DND-41 (cell line): ENCODE measurements around the gene SLC16A11.

ENCODE experiments used
- ATAC-seq: fragments of 200-7000 bp; cut with Tn5 transposase; 3 replicates; pipeline ENCODE4 v1.9.1; 2021; ENCODE audit warnings: low read depth; ENCODE audit not compliant: insufficient read depth
- DNase-seq: peaks from one replicate; pipeline ENCODE4 v3.0.0-alpha.2; 2020
- H2AFZ ChIP-seq: 2 replicates; pipeline ENCODE4 v1.6.0; 2012; ENCODE audit warnings: low read depth, low read length
- H3K27ac ChIP-seq: 2 replicates; pipeline ENCODE4 v1.5.1; 2012; ENCODE audit warnings: low read length, inconsistent platforms
- H3K27me3 ChIP-seq: fragments of 200-600 bp; sonication (generic); 2 replicates; pipeline ENCODE4 v1.6.0; 2012; ENCODE audit warnings: low read length, mild to moderate bottlenecking, inconsistent platforms; ENCODE audit not compliant: insufficient read depth, poor library complexity
- H3K36me3 ChIP-seq: 2 replicates; pipeline ENCODE4 v1.5.1; 2012; ENCODE audit warnings: low read length, inconsistent platforms; ENCODE audit not compliant: insufficient read depth
- H3K4me1 ChIP-seq: 2 replicates; pipeline ENCODE4 v1.5.1; 2012; ENCODE audit warnings: mild to moderate bottlenecking, low read length; ENCODE audit not compliant: insufficient read depth
- H3K4me2 ChIP-seq: 2 replicates; pipeline ENCODE4 v1.6.0; 2012; ENCODE audit warnings: mild to moderate bottlenecking, moderate library complexity, low read length, inconsistent platforms; ENCODE audit not compliant: insufficient read depth
- H3K4me3 ChIP-seq, 2 experiments: fragments of 200-600 bp in 1 of 2; shearing (Covaris generic) in 1 of 2; 2 replicates each; pipeline ENCODE4 v1.5.1; 2012 to 2016; ENCODE audit warnings: inconsistent platforms in 2 of 2, low read length in 2 of 2, mild to moderate bottlenecking in 2 of 2, low read depth in 1 of 2, moderate library complexity in 1 of 2
- H3K79me2 ChIP-seq: 2 replicates; pipeline ENCODE4 v1.6.0; 2012; ENCODE audit warnings: low read length, inconsistent platforms; ENCODE audit not compliant: insufficient read depth
- H3K9ac ChIP-seq: 2 replicates; pipeline ENCODE4 v1.6.0; 2012; ENCODE audit warnings: low read depth, mild to moderate bottlenecking, inconsistent platforms, low read length, moderate library complexity
- H3K9me3 ChIP-seq: 2 replicates; pipeline ENCODE4 v1.5.1; 2012; ENCODE audit warnings: low read length, moderate library complexity, mild to moderate bottlenecking, inconsistent platforms; ENCODE audit not compliant: insufficient read depth, severe bottlenecking
- H4K20me1 ChIP-seq: 2 replicates; pipeline ENCODE4 v1.6.0; 2012; ENCODE audit warnings: low read length; ENCODE audit not compliant: insufficient read depth
- CTCF ChIP-seq: IDR thresholded peaks from 2 replicates; pipeline ENCODE4 v1.5.1; 2012; ENCODE audit warnings: borderline replicate concordance, low read length, moderate library complexity, mild to moderate bottlenecking; ENCODE audit not compliant: poor library complexity, severe bottlenecking; ENCODE audit errors: extremely low read depth
- EZH2 ChIP-seq: IDR thresholded peaks from 3 replicates; pipeline ENCODE4 v1.6.1; 2012; ENCODE audit warnings: borderline replicate concordance, low read depth, mild to moderate bottlenecking, moderate library complexity, low read length, inconsistent platforms; ENCODE audit not compliant: severe bottlenecking

The SLC16A11 gene

DNA sequence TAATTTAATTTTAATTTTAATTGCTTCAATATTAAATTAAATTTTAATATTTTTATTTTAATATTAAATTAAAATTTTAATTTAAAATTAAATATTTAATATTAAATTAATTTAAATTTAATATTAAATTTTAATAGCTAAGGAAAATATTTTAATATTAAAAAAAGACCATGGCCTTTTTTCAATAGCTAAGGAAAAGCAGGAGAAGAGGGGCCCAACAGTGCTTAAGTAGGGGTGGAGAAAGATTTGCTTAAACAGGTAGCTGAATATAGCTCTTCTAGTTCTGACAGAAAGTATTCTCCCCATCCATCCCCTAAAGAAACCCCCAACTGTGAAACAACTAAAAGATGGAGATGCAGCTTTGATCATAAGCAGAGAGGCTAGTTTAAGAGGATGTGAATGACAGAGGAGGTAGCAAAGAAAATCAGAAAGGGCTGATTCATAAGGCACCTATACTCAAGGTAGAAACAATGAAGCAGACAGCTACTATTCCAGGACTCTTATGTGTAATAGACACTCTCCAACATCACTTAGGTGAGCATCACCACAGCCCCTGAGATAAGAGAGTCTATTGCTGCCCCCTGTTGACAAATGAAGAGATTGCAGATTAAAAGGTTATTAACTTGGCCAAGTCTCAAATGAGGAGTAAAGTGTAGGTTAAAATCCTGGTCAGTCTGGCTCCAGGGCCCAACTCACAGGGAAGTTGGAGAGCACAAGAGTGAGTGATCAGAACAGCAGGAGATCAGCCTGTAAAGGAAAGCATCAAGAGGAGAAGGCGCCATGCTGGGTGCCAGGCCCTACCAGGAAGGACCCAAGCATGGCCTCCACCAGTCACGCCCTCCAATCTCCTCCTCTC is 39.3 kb downstream of the SLC16A11 start:
- no peak overlapping the region for H2AFZ ChIP-seq
- ATAC-seq: peak; percentile 92
- peaks cover 35% of the 10 kb centered on the region for H3K79me2 ChIP-seq

GRCh38 chr17:7003745-7004144 is 40.1 kb downstream of the SLC16A11 start:
- Histone ChIP-seq H3K9me3 (no peaks in the 10 kb centered on the region), H3K27ac (no peak overlapping the region), H3K4me1 (no peaks in the 10 kb centered on the region), H3K36me3 (peaks cover 48% of the 10 kb centered on the region), H3K4me3 (no peak overlapping the region), H4K20me1 (peaks cover 12% of the 10 kb centered on the region; the same call in 1 of the 2 replicates), H3K4me2 (no peak overlapping the region), H3K79me2 (peaks cover 30% of the 10 kb centered on the region; the same call in 1 of the 2 replicates), H2AFZ (no peak overlapping the region), H3K9ac (no peak overlapping the region), H3K27me3 (no peaks in the 10 kb centered on the region)
- TF ChIP-seq EZH2: no peak
- no peak for TF ChIP-seq CTCF
- no peak for ATAC-seq
- DNase-seq: no peak

More for the DNA sequence above, 39.3 kb downstream of the SLC16A11 start:
- peaks cover 12% of the 10 kb centered on the region; the same call in 1 of the 2 replicates for H4K20me1 ChIP-seq
- H3K9ac ChIP-seq: no peak overlapping the region
- no peak overlapping the region for H3K4me2 ChIP-seq
- H3K4me1 ChIP-seq: peaks cover 5% of the 10 kb centered on the region
- peak; percentile 55 for DNase-seq
- H3K27ac ChIP-seq: no peak overlapping the region
- no peak for TF ChIP-seq EZH2
- TF ChIP-seq CTCF: peak; percentile 91
- no peaks in the 10 kb centered on the region for H3K9me3 ChIP-seq
- peaks cover 44% of the 10 kb centered on the region for H3K36me3 ChIP-seq
- no peaks in the 10 kb centered on the region for H3K27me3 ChIP-seq
- no peak overlapping the region for H3K4me3 ChIP-seq

- H3K79me2 ChIP-seq: peaks cover 21% of the 10 kb centered on the region; the same call in 1 of the 2 replicates
- TF ChIP-seq EZH2 (no peak), CTCF (no peak)
- DNase-seq (no peak), ATAC-seq (no peak)
- no peaks in the 10 kb centered on the region for H3K4me1 ChIP-seq
- H3K4me2 ChIP-seq: no peak overlapping the region
- no peaks in the 10 kb centered on the region for H3K9me3 ChIP-seq
- no peak overlapping the region for H3K9ac ChIP-seq
- no peak overlapping the region for H2AFZ ChIP-seq
- H3K36me3 ChIP-seq: peaks cover 50% of the 10 kb centered on the region
- H4K20me1 ChIP-seq: peaks cover 12% of the 10 kb centered on the region; the same call in 1 of the 2 replicates
- no peaks in the 10 kb centered on the region for H3K27me3 ChIP-seq
- no peak overlapping the region for H3K27ac ChIP-seq
- no peak overlapping the region for H3K4me3 ChIP-seq
Measured at GRCh38 chr17:7002288-7003047, 41.4 kb downstream of the SLC16A11 start.
